GM12892 (cell line): ENCODE data around the gene SLC7A1.

Experiments
- POLR2A ChIP-seq: IDR thresholded peaks from 2 replicates; pipeline ENCODE4 v1.6.1; 2011; ENCODE audit warnings: low read depth, low read length, control low read depth
- POLR2AphosphoS5 ChIP-seq: IDR thresholded peaks from 2 replicates; pipeline ENCODE4 v1.6.1; 2011; ENCODE audit warnings: low read depth, low read length, control low read depth
- TAF1 ChIP-seq: IDR thresholded peaks from 2 replicates; pipeline ENCODE4 v1.6.1; 2011; ENCODE audit warnings: low read depth, mild to moderate bottlenecking, control low read depth, low read length, borderline replicate concordance

GRCh38 chr13:29607465-29607864, 12.0 kb upstream of the SLC7A1 start:
- TF ChIP-seq POLR2A, result no peak
- TF ChIP-seq POLR2AphosphoS5, result no peak
- TF ChIP-seq TAF1, result no peak
